Measurements from ENCODE around the gene DEFB115.
"Not testable (repeated sequence)": the region's sequence is repeated elsewhere in the genome, so short reads cannot be mapped to it uniquely, and the experiment has no call there.

Gene DEFB115, protein sequence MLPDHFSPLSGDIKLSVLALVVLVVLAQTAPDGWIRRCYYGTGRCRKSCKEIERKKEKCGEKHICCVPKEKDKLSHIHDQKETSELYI

DNA sequence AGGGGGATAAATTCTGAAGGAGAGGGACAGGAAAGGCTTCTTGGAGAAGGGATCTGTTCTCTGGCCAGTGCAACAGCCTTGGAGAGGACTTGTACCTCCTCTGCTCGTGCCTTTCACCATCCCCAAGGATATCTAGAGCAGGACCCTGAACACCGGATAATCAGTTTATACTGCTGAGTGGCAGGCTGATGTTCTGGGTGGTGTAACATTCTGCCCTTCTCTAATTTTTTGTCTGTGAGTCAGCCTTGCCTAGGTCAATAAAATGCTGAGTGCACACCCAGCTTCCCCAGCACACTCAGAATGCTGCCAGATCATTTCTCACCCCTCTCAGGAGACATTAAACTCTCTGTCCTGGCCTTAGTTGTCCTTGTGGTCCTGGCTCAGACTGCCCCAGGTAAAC, at the start of gene DEFB115:
DEFB115 (plus strand) TSS at position 301 of the 400 bp plus-strand sequence; CDS start at position 301, 0 bp downstream.
- no peak for DNase-seq (ENCODE audit: low read depth, low spot score)

DNA sequence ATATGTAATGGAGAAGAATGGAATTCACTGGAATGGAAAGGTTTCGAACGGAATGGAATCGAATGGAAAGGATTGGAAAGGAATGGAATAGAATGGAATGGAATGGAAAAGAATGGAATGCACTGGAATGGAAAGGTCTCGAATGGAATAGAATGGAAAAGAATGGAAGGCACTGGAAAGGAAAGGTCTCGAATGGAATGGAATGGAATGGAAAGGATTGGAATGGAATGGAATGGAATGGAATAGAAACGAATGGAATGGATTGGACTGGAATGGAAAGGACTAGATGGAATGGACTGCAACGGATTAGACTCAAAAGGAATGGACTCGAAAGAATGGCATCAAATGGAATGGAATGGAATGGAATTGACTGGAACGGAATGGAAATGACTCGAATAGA, 20.5 kb upstream of the DEFB115 start:
- DNase-seq (ENCODE audit: low read depth, low spot score) = no peak

- no peak for DNase-seq (ENCODE audit: low read depth, low spot score)
These were observed 19.7 kb upstream of the DEFB115 start for GRCh38 chr20:31237763-31238162.

DNA sequence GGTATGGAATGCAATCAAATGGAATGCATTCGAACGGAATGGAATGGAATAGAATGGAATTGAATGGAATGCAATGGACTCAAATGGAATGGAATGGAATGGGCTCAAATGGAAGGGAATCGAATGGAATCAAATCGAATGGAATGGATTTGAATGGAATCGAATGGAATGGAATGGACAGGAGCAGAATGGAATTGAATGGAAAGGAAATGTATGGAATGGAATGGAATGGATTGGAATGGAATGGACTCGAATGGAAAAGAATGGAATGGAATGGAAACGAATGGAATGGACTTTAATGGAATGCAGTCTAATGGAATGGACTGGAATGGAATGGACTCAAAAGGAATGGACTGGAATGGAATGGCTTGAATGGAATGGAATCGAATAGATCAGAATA, 18.3 kb upstream of the DEFB115 start:
- DNase-seq (ENCODE audit: low read depth, low spot score) = no peak

- no peak for DNase-seq (ENCODE audit: low read depth, low spot score)
These were observed 505 bp upstream of the DEFB115 start for GRCh38 chr20:31256959-31257358.

DNA sequence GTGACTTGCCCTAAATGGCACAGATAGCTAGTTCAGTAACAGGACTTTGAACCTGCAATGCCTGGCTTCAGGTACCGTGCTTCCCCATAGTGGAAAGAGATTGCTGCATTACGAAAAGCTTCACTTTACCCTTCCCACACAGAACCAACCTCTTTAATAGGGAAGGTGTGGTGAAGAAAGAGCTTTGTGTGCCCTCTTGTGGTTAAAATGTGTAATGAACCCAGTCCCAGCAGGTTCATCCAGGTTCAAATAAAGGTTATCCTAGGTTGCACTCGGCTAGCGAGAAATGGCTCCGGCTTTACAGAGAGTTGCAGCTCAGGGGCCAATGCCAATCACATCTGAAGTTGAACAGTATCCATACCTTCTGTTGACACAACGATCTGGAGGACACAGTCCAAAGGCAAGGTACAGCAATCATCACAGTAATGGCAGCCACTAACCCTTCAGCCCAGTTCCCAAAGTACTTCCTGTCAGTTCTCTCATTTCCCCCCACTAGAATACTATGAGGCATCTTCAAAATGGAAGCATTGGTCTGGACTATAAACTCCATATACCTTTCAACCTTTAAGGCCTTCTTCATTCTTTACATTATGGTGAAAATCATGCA, 3.0 kb downstream of the DEFB115 start:
- no peak for DNase-seq (ENCODE audit: low read depth, low spot score)

DNA sequence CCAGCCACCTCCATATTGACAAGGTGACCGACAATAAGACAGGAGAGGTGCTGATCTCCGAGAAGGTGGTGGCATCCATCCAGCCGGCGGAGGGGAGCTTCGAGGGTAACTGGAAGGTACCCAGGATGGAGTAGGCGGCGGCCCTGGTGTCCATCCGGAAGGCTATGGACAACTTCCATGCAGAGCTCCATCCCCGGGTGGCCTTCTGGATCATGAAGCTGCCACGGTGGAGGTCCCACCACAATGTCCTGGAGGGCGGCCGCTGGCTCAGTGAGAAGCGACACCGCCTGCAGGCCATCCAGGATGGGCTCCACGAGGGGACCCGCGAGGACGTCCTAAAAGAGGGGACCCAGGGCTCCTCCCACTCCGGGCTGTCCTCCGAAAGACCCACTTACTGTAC, 17.0 kb downstream of the DEFB115 start:
- no peak for DNase-seq (ENCODE audit: low read depth, low spot score)

DNA sequence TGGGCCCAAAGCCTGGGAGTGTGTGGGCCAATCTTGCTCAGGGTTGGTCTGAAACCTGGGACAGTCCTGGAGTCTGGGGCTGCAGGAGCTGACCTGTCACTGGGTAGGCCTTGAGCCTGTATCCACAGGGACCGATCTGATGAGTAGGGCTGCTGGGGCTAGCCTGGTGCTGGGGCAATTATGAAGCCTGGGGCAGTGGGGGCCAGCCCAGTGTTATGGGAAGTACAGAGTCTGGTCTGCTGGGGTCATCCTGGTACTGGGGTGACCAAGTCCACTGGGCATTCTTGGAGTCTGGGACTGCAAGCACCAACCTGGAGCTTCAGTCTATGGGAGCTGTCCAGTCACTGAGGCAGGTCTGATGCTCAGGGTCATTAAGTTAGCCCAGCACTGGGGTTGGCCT, 20.7 kb downstream of the DEFB115 start:
- no peak for DNase-seq (ENCODE audit: low read depth, low spot score)

DNA sequence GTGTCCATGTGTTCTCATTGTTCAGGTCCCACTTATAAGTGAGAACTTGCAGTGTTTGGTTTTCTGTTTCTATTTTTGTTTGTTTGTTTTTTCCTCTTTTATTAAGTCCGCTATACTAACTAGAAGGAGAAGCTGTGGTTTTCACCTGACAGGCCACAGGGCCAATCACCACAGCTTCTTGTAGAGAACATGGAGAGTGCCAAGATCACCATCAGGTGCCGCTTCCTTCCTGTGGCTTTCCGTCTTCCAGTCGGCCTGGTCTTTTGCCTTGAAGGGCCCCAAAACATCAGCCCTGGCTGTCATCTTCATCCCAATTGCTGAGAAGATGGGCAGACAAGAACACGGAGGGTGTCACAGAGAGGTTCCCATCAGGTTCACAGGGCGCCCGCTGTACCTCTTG, 27.5 kb downstream of the DEFB115 start:
- not testable (repeated sequence) for DNase-seq (ENCODE audit: low read depth, low spot score)

DNA sequence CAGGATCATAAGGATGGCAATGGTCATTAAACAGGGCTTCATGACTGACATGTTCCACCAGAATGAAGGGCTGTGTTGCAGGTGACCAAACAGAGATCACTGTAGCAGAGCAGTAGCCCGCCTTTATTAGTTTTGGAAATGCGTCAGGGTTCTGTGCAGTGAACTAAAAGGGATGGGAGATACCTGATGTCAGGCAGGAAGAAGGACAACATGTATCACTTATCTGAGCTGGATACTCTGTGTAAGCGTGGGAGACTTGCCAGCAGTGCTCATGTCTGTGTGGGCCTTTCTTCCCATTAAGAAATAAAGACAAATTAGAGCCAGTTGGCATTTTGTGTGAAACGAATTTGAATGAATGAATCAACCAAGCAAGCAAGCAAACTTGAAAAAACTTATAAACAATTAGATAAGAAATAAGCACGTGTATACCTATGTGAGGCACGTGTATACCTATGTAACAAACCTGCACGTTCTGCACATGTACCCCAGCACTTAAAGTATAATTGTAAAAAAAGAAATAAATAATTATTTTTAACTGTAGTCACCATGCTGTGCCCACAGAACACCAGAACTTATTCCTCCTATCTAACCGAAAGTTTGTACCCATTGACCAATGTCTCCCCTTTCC, 51.2 kb downstream of the DEFB115 start, which contains the start of gene DEFB116:
DEFB116 (minus strand) TSS at position 51 of the 628 bp plus-strand sequence; CDS start at position 51, 0 bp downstream.
- no peak for DNase-seq (ENCODE audit: low read depth, low spot score)
